ENCODE measurements around the gene PNMA3. TPM values are rescaled to one million over a fixed set of nuclear protein-coding genes. Genes with fewer than 3 reads are reported as not detected.
A peak's percentile ranks its signal among the peaks of the same experiment; 100 is the strongest.

Gene PNMA3
- total RNA-seq, 2 donors from 2014 or later: 5.4 to 7.4 TPM

DNA sequence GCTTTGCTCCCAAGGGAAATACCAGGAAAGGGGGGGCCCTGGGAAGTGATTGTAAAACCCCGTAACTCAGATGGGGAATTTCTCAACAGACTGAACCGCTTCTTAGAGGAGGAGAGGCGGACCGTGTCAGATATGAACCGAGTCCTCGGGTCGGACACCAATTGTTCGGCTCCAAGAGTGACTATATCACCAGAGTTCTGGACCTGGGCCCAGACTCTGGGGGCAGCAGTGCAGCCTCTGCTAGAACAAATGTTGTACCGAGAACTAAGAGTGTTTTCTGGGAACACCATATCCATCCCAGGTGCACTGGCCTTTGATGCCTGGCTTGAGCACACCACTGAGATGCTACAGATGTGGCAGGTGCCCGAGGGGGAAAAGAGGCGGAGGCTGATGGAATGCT lies 1.0 kb downstream of the PNMA3 start:
- Histone ChIP-seq H3K27me3 (ENCODE audit: control insufficient read depth, insufficient read depth, low read length, poor library complexity, severe bottlenecking) (peaks cover 35% of the 10 kb centered on the region), H3K9ac (ENCODE audit: extremely low read depth, low read length, poor library complexity, severe bottlenecking) (no peak overlapping the region), H3K4me1 (ENCODE audit: control insufficient read depth, insufficient read depth, low read length) (no peaks in the 10 kb centered on the region), H3K9me3 (ENCODE audit: control insufficient read depth, low read length) (no peaks in the 10 kb centered on the region), H3K4me3 (ENCODE audit: low read length) (no peak overlapping the region), H3K27ac (ENCODE audit: low read depth, low read length) (no peak overlapping the region), H3K36me3 (ENCODE audit: control insufficient read depth, insufficient read depth, low read length) (no peaks in the 10 kb centered on the region)
- 95% methylated on average over 11 of the region's 11 CpGs; no CpG with 5 or more reads in 1 of the 2 experiments for WGBS, 2 experiments (ENCODE audit: insufficient coverage in 1 of 2, insufficient read length in 1 of 2)
- TF ChIP-seq, protein P1, sequence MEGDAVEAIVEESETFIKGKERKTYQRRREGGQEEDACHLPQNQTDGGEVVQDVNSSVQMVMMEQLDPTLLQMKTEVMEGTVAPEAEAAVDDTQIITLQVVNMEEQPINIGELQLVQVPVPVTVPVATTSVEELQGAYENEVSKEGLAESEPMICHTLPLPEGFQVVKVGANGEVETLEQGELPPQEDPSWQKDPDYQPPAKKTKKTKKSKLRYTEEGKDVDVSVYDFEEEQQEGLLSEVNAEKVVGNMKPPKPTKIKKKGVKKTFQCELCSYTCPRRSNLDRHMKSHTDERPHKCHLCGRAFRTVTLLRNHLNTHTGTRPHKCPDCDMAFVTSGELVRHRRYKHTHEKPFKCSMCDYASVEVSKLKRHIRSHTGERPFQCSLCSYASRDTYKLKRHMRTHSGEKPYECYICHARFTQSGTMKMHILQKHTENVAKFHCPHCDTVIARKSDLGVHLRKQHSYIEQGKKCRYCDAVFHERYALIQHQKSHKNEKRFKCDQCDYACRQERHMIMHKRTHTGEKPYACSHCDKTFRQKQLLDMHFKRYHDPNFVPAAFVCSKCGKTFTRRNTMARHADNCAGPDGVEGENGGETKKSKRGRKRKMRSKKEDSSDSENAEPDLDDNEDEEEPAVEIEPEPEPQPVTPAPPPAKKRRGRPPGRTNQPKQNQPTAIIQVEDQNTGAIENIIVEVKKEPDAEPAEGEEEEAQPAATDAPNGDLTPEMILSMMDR (conservative IDR thresholded peaks at IDR 0.05): no peak
- Mint-ChIP-seq H3K4me1 (peaks cover 2% of the 10 kb centered on the region), H3K4me3 (peak overlapping the region; percentile 39), H3K9me3 (peaks cover 45% of the 10 kb centered on the region), H3K36me3 (ENCODE audit: low read depth) (no peaks in the 10 kb centered on the region), H3K27me3 (ENCODE audit: insufficient read depth) (peaks cover 32% of the 10 kb centered on the region), H3K27ac (no peak overlapping the region)
- no peak for DNase-seq

- no peaks in the 10 kb centered on the region for H3K36me3 Mint-ChIP-seq (ENCODE audit: low read depth)
- Histone ChIP-seq H3K9me3 (ENCODE audit: control insufficient read depth, low read length) (no peaks in the 10 kb centered on the region), H3K27me3 (ENCODE audit: control insufficient read depth, insufficient read depth, low read length, poor library complexity, severe bottlenecking) (peaks cover 24% of the 10 kb centered on the region), H3K4me1 (ENCODE audit: control insufficient read depth, insufficient read depth, low read length) (no peaks in the 10 kb centered on the region), H3K27ac (ENCODE audit: low read depth, low read length) (no peak overlapping the region), H3K36me3 (ENCODE audit: control insufficient read depth, insufficient read depth, low read length) (no peaks in the 10 kb centered on the region), H3K4me3 (ENCODE audit: low read length) (no peak overlapping the region), H3K9ac (ENCODE audit: extremely low read depth, low read length, poor library complexity, severe bottlenecking) (no peak overlapping the region)
- H3K9me3 Mint-ChIP-seq: peaks cover 42% of the 10 kb centered on the region
- no peak for DNase-seq
- H3K4me3 Mint-ChIP-seq: no peak overlapping the region
- peaks cover 6% of the 10 kb centered on the region for H3K4me1 Mint-ChIP-seq
- no peak overlapping the region for H3K27ac Mint-ChIP-seq
- H3K27me3 Mint-ChIP-seq (ENCODE audit: insufficient read depth): peaks cover 31% of the 10 kb centered on the region
- 90 to 92% methylated on average over 2 to 18 of the region's 18 CpGs for WGBS, 2 experiments (ENCODE audit: insufficient coverage in 1 of 2, insufficient read length in 1 of 2)
- TF ChIP-seq, protein P1 (conservative IDR thresholded peaks at IDR 0.05): no peak
These were observed 3.2 kb downstream of the PNMA3 start for GRCh38 chrX:153059191-153060094.

GRCh38 chrX:153060095-153060445 lies 3.8 kb downstream of the PNMA3 start:
- Histone ChIP-seq H3K4me1 (ENCODE audit: control insufficient read depth, insufficient read depth, low read length) (no peaks in the 10 kb centered on the region), H3K9me3 (ENCODE audit: control insufficient read depth, low read length) (no peaks in the 10 kb centered on the region), H3K4me3 (ENCODE audit: low read length) (no peak overlapping the region), H3K9ac (ENCODE audit: extremely low read depth, low read length, poor library complexity, severe bottlenecking) (no peak overlapping the region), H3K36me3 (ENCODE audit: control insufficient read depth, insufficient read depth, low read length) (no peaks in the 10 kb centered on the region), H3K27ac (ENCODE audit: low read depth, low read length) (no peak overlapping the region), H3K27me3 (ENCODE audit: control insufficient read depth, insufficient read depth, low read length, poor library complexity, severe bottlenecking) (peaks cover 18% of the 10 kb centered on the region)
- H3K27ac Mint-ChIP-seq: no peak overlapping the region
- 95% methylated on average over 5 of the region's 8 CpGs; no CpG with 5 or more reads in 1 of the 2 experiments for WGBS, 2 experiments (ENCODE audit: insufficient coverage in 1 of 2, insufficient read length in 1 of 2)
- no peaks in the 10 kb centered on the region for H3K36me3 Mint-ChIP-seq (ENCODE audit: low read depth)
- no peak overlapping the region for H3K4me3 Mint-ChIP-seq
- H3K9me3 Mint-ChIP-seq: peaks cover 42% of the 10 kb centered on the region
- H3K4me1 Mint-ChIP-seq: peaks cover 6% of the 10 kb centered on the region
- peaks cover 24% of the 10 kb centered on the region for H3K27me3 Mint-ChIP-seq (ENCODE audit: insufficient read depth)
- DNase-seq: no peak
- TF ChIP-seq, protein P1 (conservative IDR thresholded peaks at IDR 0.05): no peak

Data from endodermal cell (in vitro differentiated cells).